ENCODE measurements around the gene TRIM10. TPM values are rescaled to one million over a fixed set of nuclear protein-coding genes. Genes with fewer than 3 reads are reported as not detected.

TRIM10 gene
- polyA plus RNA-seq, 1 experiment: not detected

DNA sequence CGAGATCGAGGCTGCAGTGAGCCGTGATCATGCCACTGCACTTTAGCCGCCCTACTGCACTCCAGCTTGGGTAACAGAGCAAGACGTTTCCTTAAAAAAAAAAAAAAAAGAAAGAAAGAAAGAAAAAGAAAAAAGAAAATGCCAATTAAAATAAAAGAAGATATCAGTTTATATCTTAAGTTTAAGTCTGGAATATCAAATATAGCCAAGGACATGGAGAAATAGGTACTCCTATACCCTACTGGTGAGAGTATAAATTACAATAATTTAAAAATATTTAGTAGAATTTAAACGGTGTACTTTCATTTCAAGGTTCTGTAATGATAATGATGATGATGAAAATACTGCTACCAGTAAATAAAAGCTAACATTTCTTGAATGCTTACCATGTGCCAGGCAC, 44.3 kb downstream of the TRIM10 start:
- CTCF ChIA-PET: interaction anchor here (0.9 to 2.3 kb wide), 2 partner anchors 11 to 14 kb away, joined by 3 to 9 read pairs; no protein-coding TSS in a partner anchor

DNA sequence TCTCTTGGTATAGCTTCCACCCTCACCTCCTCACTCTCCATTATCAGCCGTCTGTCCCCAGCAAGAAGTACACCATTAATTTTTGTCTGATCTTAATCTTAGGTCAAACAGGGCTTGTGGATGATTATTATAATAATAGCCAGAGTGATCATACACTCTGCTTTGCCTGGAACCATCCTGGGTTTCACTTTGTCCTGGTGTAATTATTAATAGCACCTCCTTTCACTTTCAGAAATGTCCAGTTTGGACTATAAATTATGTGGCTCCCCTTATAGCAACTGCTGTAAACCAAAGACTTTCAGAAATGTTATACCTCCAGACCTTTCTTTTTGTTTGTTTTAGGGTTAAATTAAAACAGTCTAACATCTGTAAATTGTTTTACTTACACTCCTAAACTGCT, 47.2 kb downstream of the TRIM10 start:
- H3K27me3 ChIP-seq (ENCODE audit: control insufficient read depth, insufficient read depth, low read length): peaks cover 17% of the 10 kb centered on the region
- CTCF ChIA-PET: interaction anchor here (1.0 kb wide), 1 partner anchor 12 kb away, joined by 3 read pairs; no protein-coding TSS in a partner anchor

More for the DNA sequence above, 44.3 kb downstream of the TRIM10 start:
- Histone ChIP-seq H3K4me3 (ENCODE audit: low read depth, low read length) (no peak overlapping the region), H3K36me3 (ENCODE audit: control insufficient read depth, insufficient read depth, low read length) (no peaks in the 10 kb centered on the region), H3K27me3 (ENCODE audit: control insufficient read depth, insufficient read depth, low read length) (peaks cover 11% of the 10 kb centered on the region)
- POLR2A ChIA-PET: no interaction called here
- TF ChIP-seq CTCF (IDR thresholded peaks at IDR 0.05; ENCODE audit: insufficient read depth, low read depth, low read length): no peak
- no peak for DNase-seq (ENCODE audit: low read depth)

GRCh38 chr6:30113003-30113759, 47.8 kb downstream of the TRIM10 start, which contains the start of gene TRIM31:
TSS of gene TRIM31 (minus strand) at chr6:30113090. CDS start at chr6:30112805, 285 bp downstream.
- Histone ChIP-seq H3K27me3 (ENCODE audit: control insufficient read depth, insufficient read depth, low read length) (peaks cover 19% of the 10 kb centered on the region), H3K36me3 (ENCODE audit: control insufficient read depth, insufficient read depth, low read length) (no peaks in the 10 kb centered on the region), H3K4me3 (ENCODE audit: low read depth, low read length) (no peak within 1 kb of the TSS)
- TF ChIP-seq CTCF (IDR thresholded peaks at IDR 0.05; ENCODE audit: insufficient read depth, low read depth, low read length): no peak
- ChIA-PET CTCF (interaction anchor here (1.0 kb wide), 1 partner anchor 11 kb away, joined by 3 read pairs; no protein-coding TSS in a partner anchor), POLR2A (no interaction called here)
- DNase-seq (ENCODE audit: low read depth): no peak

More for the DNA sequence above, 47.2 kb downstream of the TRIM10 start:
- TF ChIP-seq CTCF (IDR thresholded peaks at IDR 0.05; ENCODE audit: insufficient read depth, low read depth, low read length): no peak
- H3K4me3 ChIP-seq (ENCODE audit: low read depth, low read length): no peak overlapping the region
- no peak for DNase-seq (ENCODE audit: low read depth)
- POLR2A ChIA-PET: interaction anchor here (0.7 kb wide), 1 partner anchor 10 kb away, joined by 3 read pairs; no protein-coding TSS in a partner anchor
- no peaks in the 10 kb centered on the region for H3K36me3 ChIP-seq (ENCODE audit: control insufficient read depth, insufficient read depth, low read length)

DNA sequence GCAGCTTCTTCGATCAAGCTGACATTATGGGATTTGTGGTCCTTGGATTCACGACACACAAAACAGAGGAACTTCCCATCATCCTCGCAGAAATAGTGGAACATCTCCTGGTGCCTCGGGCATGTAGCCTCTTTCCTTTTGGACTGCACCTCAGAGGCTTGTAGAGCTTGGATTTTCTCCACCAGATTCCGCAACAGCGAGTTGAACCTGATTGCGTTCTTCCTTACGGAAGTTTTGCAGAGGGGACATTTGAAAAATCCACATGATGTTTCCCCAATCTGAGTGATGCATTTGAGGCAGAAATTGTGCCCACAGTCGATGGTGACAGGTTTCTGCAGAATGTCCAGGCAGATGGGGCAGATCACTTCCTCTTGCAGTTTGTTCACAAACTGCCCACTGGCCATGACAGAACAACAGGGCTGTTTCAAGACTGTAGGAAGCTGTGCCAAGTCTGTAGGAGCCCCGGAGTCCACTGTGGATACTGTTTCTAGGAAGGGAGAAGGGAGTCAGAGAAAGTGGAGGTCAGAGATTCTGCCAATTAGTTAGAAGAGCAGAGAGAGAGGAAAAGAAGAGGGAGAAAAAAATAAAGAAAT, 48.5 kb downstream of the TRIM10 start:
- ChIA-PET POLR2A (no interaction called here), CTCF (interaction anchor here (1.5 kb wide), 1 partner anchor 9 kb away, joined by 4 read pairs; no protein-coding TSS in a partner anchor)
- Histone ChIP-seq H3K4me3 (ENCODE audit: low read depth, low read length) (no peak overlapping the region), H3K27me3 (ENCODE audit: control insufficient read depth, insufficient read depth, low read length) (peaks cover 19% of the 10 kb centered on the region), H3K36me3 (ENCODE audit: control insufficient read depth, insufficient read depth, low read length) (no peaks in the 10 kb centered on the region)
- DNase-seq (ENCODE audit: low read depth): no peak
- no peak for TF ChIP-seq CTCF (IDR thresholded peaks at IDR 0.05; ENCODE audit: insufficient read depth, low read depth, low read length)

DNA sequence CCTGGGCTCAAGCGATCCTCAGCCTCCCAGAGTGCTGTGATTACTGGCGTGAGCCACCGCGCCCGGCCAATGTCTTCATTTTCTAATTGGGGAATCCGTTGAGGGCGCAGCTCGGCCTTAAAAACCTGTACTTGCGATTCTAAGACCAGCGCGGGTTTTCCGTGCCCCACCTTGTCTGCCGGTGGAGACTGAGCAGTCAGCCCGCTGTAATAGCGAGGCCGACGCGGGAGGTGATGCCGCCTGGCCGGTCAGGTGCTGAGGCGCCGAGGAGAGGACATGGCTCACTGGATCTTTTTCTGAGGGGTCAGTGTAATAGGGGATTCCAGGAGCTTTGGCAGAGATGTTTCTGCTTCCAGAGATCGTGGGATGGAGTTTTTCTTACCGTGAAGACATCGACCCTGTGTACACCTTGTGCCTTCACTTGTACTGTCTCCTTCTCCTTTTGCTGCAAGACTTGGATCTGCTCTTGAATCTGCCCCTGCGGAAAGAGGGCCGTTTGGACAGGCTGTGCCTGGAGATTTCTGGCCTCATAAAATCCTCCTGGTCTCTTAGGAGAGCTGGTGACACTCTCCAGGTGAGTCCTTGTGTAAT, 49.6 kb downstream of the TRIM10 start:
- ChIA-PET CTCF (interaction anchor here (1.1 to 1.5 kb wide), 2 partner anchors 8 to 19 kb away, joined by 4 read pairs; no protein-coding TSS in a partner anchor), POLR2A (no interaction called here)

More for the DNA sequence above, 49.6 kb downstream of the TRIM10 start:
- Histone ChIP-seq H3K36me3 (ENCODE audit: control insufficient read depth, insufficient read depth, low read length) (no peaks in the 10 kb centered on the region), H3K27me3 (ENCODE audit: control insufficient read depth, insufficient read depth, low read length) (peaks cover 18% of the 10 kb centered on the region), H3K4me3 (ENCODE audit: low read depth, low read length) (no peak overlapping the region)
- DNase-seq (ENCODE audit: low read depth): no peak
- no peak for TF ChIP-seq CTCF (IDR thresholded peaks at IDR 0.05; ENCODE audit: insufficient read depth, low read depth, low read length)
